H1 (cell line): Measurements from ENCODE around the gene DOK3. TPM values are rescaled to one million over a fixed set of nuclear protein-coding genes. Genes with fewer than 3 reads are reported as not detected.

Experiments used
- BRCA1 ChIP-seq: IDR thresholded peaks from 2 replicates; pipeline ENCODE4 v1.6.1; 2012; ENCODE audit warnings: low read depth, low read length, improper control_type of control experiment
- CHD7 ChIP-seq: fragments of 300-600 bp; sonication (generic); IDR thresholded peaks from 2 replicates; pipeline ENCODE4 v1.7.1; 2012; ENCODE audit warnings: low read length, moderate library complexity, mild to moderate bottlenecking, inconsistent platforms; ENCODE audit not compliant: insufficient replicate concordance
- CTBP2 ChIP-seq: IDR thresholded peaks from 2 replicates; pipeline ENCODE4 v1.7.0; 2011; ENCODE audit warnings: borderline replicate concordance, mild to moderate bottlenecking, moderate library complexity, mixed read lengths, low read length; ENCODE audit not compliant: insufficient read depth, insufficient read length
- EZH2 ChIP-seq: fragments of 200-600 bp; sonication (generic); IDR thresholded peaks from 2 replicates; pipeline ENCODE4 v1.7.1; 2012; ENCODE audit warnings: low read depth, mild to moderate bottlenecking, moderate library complexity, low read length, inconsistent platforms; ENCODE audit not compliant: severe bottlenecking
- KDM1A ChIP-seq: fragments of 200-600, 300-600 bp; sonication (generic); IDR thresholded peaks from 2 replicates; pipeline ENCODE4 v1.7.1; 2016; ENCODE audit warnings: mild to moderate bottlenecking, low read length, borderline replicate concordance
- PHF8 ChIP-seq: fragments of 200-600 bp; sonication (generic); conservative IDR thresholded peaks from 2 replicates; pipeline ENCODE4 v1.7.1; 2012; ENCODE audit warnings: low read depth, mild to moderate bottlenecking, inconsistent platforms, low read length, moderate library complexity
- SAP30 ChIP-seq: fragments of 300-600 bp; sonication (generic); IDR thresholded peaks from 2 replicates; pipeline ENCODE4 v1.7.1; 2012; ENCODE audit warnings: low read length, moderate library complexity, mild to moderate bottlenecking, inconsistent platforms; ENCODE audit not compliant: insufficient read depth, insufficient replicate concordance
- TAF7 ChIP-seq: optimal IDR thresholded peaks from 2 replicates; pipeline ENCODE3; 2011; ENCODE audit warnings: low read depth, mild to moderate bottlenecking, inconsistent platforms, low read length, moderate library complexity, borderline replicate concordance
- TEAD4 ChIP-seq: IDR thresholded peaks from 2 replicates; pipeline ENCODE4 v1.6.1; 2012; ENCODE audit warnings: low read depth, low read length, inconsistent platforms, mixed read lengths
- polyA plus RNA-seq, 7 experiments: library from polyadenylated mRNA; depleted of rRNA in 3 of 7; stranded (reverse) in 5 of 7; unstranded in 2 of 7; fragments of >200 nt in 5 of 7; fragments of 200-250 nt in 2 of 7; gene quantifications; 1 replicate in 5 of 7; 2 replicates in 1 of 7; 4 replicates in 1 of 7; pipeline versions ENCODE4 v1.2.1 to v1.2.3, GENCODE V29; 2011 to 2013; ENCODE audit warnings: missing spikeins in 2 of 7, mixed read lengths in 2 of 7
- total RNA-seq: library from RNA; stranded (reverse); fragmentation: NEBNext Ultra II Directional; extraction: Animal tissue kit (Norgen Biotek cat#: 25700); gene quantifications from 2 replicates; pipeline ENCODE4 v1.2.1, GENCODE V29; 2021

DOK3 gene
- total and polyA plus RNA-seq, 2 of the 8 experiments (the other 6 are each of a cell fraction or from before 2014, with no cell fraction given): 4.2 to 6.4 TPM

- TF ChIP-seq CHD7 (no peak), PHF8 (no peak), SAP30 (no peak), BRCA1 (no peak), CTBP2 (no peak), EZH2 (no peak), TAF7 (no peak), TEAD4 (0 out of 2 replicates have a peak, but pooled peaks have one; percentile 13), KDM1A (peak; percentile 97)
These were observed 45.0 kb upstream of the DOK3 start, which contains the start of gene FAM193B (continued) for GRCh38 chr5:177554474-177555111.
